Measurements from ENCODE around the gene TOMM7.

DNA sequence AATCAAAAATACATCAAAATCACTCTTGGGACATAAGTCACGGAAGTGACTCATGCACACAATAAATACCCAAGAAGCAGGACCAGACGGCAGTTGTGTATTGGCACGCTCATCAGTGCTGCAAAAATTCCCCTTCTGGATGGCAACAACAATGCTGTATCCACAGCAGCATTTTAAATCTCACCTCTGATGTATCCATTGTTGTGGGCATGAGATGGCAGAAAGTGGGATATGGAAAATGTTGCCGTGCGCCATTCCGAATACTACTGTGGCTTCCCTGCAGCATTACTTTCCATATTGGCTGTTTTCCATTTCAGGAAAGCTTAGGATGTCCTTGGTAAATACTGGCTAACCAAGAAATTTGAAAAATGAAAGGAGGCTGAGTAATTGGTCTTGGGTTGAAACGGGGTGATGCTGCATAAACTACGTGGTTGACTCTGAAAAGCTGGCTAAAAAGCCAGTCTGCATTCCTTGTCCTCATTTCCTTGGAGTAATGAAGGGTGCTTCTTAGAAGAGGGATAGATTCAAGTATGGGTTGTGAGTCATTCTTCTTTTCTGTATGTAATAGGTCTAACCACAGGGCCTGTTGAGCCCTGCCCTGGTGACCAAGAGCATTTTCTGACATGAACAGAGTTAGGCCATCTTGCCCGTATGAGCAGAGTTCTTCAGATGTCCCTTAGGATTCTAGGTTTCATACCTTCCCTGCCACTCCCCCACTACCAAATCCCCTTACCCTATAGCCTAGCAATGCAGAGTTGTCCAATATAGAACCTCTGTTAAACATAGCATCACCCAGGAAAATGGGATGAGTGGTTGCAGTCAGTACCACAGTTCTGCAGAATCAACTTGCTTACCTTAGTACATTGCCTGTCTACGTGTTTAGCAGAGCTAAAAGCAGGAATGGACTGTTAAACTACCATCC lies 36.3 kb upstream of the TOMM7 start:
- TF ChIP-seq, protein P1, sequence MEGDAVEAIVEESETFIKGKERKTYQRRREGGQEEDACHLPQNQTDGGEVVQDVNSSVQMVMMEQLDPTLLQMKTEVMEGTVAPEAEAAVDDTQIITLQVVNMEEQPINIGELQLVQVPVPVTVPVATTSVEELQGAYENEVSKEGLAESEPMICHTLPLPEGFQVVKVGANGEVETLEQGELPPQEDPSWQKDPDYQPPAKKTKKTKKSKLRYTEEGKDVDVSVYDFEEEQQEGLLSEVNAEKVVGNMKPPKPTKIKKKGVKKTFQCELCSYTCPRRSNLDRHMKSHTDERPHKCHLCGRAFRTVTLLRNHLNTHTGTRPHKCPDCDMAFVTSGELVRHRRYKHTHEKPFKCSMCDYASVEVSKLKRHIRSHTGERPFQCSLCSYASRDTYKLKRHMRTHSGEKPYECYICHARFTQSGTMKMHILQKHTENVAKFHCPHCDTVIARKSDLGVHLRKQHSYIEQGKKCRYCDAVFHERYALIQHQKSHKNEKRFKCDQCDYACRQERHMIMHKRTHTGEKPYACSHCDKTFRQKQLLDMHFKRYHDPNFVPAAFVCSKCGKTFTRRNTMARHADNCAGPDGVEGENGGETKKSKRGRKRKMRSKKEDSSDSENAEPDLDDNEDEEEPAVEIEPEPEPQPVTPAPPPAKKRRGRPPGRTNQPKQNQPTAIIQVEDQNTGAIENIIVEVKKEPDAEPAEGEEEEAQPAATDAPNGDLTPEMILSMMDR (IDR thresholded peaks at IDR 0.05), result no peak
- TF ChIP-seq POLR2AphosphoS5 (IDR thresholded peaks at IDR 0.05), result peak in 1 of 3 donors; percentile 13
